Central memory CD8-positive, alpha-beta T cell (primary cell): ENCODE results near the gene PHACTR4.
"Not testable (repeated sequence)": the region's sequence is repeated elsewhere in the genome, so short reads cannot be mapped to it uniquely, and the experiment has no call there.

ENCODE experiments used
- ATAC-seq: fragments of 150-1000 bp; cut with Tn5 transposase; replicated peaks from 2 replicates; pipeline ENCODE4 v1.10.0; 2022; ENCODE audit warnings: mild to moderate bottlenecking, moderate FRiP score, moderate number of reproducible peaks; ENCODE audit not compliant: poor library complexity, severe bottlenecking; ENCODE audit errors: extremely low read depth
- DNase-seq, 2 donors: peaks; one replicate each; pipeline ENCODE4 v3.0.0; 2021; ENCODE audit warnings: low spot score in 2 of 2
- H3K27ac Mint-ChIP-seq: one replicate; pipeline ENCODE4 v1.8.0; 2022; ENCODE audit warnings: low read depth, mild to moderate bottlenecking, moderate library complexity, mixed read lengths
- H3K27me3 Mint-ChIP-seq: one replicate; pipeline ENCODE4 v1.8.0; 2022; ENCODE audit warnings: mixed read lengths
- H3K36me3 Mint-ChIP-seq: one replicate; pipeline ENCODE4 v1.8.0; 2022; ENCODE audit warnings: mild to moderate bottlenecking, moderate library complexity, mixed read lengths; ENCODE audit not compliant: insufficient read depth
- H3K4me1 Mint-ChIP-seq: one replicate; pipeline ENCODE4 v1.8.0; 2022; ENCODE audit warnings: mixed read lengths
- H3K4me3 Mint-ChIP-seq: one replicate; pipeline ENCODE4 v1.8.0; 2022; ENCODE audit warnings: mild to moderate bottlenecking, moderate library complexity, mixed read lengths
- H3K9me3 Mint-ChIP-seq: one replicate; pipeline ENCODE4 v1.8.0; 2022; ENCODE audit warnings: mixed read lengths

The PHACTR4 gene

DNA sequence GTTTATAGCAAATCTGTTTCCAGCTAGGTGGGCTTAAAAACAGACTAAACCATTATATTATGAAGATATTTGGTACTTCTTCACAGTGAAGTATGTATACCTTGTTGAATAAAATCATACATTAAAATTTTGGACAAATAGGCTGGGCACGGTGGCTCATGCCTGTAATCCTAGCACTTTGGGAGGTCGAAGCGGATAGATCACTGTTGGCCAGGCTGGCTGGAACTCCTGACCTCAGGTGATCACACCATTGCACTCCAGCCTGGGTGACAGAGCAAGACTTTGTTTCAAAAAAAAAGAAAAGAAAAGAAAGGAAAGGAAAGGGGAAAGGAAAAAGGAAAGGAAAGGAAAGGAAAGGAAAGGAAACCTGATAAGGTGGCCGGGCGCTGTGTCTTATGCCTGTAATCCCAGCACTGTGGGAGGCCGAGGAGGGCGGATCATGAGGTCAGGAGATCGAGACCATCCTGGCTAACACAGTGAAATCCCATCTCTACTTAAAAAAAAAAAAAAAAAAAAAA lies 78.6 kb downstream of the PHACTR4 start:
- H3K36me3 Mint-ChIP-seq, H3K27me3 Mint-ChIP-seq, DNase-seq, H3K9me3 Mint-ChIP-seq, ATAC-seq, H3K4me3 Mint-ChIP-seq: not testable (repeated sequence)
- peaks cover 14% of the 10 kb centered on the region for H3K4me1 Mint-ChIP-seq
- H3K27ac Mint-ChIP-seq = peak overlapping the region; percentile 29

DNA sequence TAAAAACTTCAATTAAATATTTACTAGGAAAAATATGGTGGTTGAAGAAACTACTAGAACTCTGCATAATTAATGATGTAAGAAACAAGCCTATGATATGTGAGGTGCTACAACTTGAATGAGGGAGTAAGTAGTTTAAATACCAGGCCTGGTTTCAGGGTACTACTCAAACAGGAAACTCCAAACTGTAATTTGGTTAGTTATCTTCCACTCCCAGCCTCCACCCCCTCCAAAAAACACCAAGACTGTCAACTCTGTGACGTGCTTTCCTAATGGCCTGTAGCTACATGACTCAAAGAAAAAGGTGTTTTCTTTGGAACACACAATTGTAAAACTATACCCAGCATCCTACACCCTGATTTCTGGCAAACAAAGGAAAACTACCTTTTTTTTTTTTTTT lies 80.4 kb downstream of the PHACTR4 start:
- DNase-seq (no peak), ATAC-seq (peak; percentile 73)
- Mint-ChIP-seq H3K4me1 (peaks cover 14% of the 10 kb centered on the region), H3K27me3 (no peaks in the 10 kb centered on the region), H3K4me3 (no peak overlapping the region), H3K36me3 (peaks cover 5% of the 10 kb centered on the region), H3K9me3 (no peaks in the 10 kb centered on the region), H3K27ac (no peak overlapping the region)

DNA sequence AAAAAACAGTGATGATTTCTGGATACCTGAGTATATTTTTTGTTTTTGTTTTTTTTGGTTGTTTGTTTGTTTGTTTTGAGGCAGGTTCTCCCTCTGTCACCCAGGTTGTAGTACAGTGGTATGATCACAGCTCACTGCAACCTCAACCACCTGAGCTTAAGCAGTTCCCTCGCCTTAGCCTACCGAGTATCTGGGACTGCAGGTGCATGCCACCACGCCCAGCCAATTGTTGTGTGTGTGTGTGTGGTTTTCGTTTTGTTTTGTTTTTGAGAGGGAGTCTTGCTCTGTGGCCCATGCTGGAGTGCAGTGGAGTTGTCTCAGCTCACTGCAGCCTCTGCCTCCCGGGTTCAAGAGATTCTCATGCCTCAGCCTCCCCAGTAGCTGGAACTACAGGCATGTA lies 81.0 kb downstream of the PHACTR4 start:
- peaks cover 17% of the 10 kb centered on the region for H3K4me1 Mint-ChIP-seq
- no peaks in the 10 kb centered on the region for H3K27me3 Mint-ChIP-seq
- ATAC-seq = no peak
- DNase-seq = no peak
- no peak overlapping the region for H3K27ac Mint-ChIP-seq
- no peak overlapping the region for H3K4me3 Mint-ChIP-seq
- H3K9me3 Mint-ChIP-seq = no peaks in the 10 kb centered on the region
- H3K36me3 Mint-ChIP-seq = peaks cover 5% of the 10 kb centered on the region

DNA sequence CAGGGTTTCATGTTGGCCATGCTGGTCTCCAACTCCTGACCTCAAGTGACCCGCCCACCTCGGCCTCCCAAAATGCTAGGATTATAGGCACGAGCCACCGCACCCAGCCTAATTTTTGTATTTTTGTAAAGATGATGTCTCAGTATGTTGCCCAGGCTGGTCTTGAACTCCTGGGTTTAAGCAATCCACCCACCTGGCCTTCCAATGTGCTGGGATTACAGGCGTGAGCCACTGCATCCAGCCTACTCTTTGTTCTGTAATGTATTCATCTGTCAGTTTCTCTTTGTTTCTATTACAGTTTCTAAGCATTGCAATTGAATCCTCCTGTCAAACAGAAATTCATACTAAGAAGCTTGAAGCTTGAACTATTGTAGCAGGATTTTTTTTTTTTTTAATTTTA lies 81.5 kb downstream of the PHACTR4 start:
- no peak overlapping the region for H3K4me3 Mint-ChIP-seq

DNA sequence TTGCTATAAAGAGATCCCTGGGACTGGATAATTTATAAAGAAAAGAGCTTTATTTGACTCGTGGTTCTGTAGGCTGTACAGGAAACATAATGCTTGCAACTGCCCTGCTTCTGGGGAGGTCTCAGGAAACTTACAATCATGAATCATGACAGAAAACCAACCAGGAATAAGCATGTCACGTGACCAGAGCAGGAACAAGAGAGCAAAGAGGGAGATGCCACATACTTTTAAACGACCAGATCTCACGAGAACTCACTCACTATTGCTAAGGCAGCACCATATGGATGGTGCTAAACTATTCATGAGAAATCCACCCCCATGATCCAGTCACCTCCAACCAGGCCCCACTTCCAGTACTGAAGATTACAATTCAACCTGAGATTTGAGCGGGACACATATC lies 86.5 kb downstream of the PHACTR4 start:
- Mint-ChIP-seq H3K4me1 (peaks cover 11% of the 10 kb centered on the region), H3K36me3 (peaks cover 16% of the 10 kb centered on the region), H3K4me3 (no peak overlapping the region), H3K27ac (no peak overlapping the region), H3K27me3 (no peaks in the 10 kb centered on the region), H3K9me3 (no peaks in the 10 kb centered on the region)
- no peak for ATAC-seq
- DNase-seq = no peak

More for the DNA sequence above, 81.5 kb downstream of the PHACTR4 start:
- DNase-seq (no peak), ATAC-seq (no peak)
- Mint-ChIP-seq H3K9me3 (no peaks in the 10 kb centered on the region), H3K27ac (no peak overlapping the region), H3K4me1 (peaks cover 22% of the 10 kb centered on the region), H3K27me3 (no peaks in the 10 kb centered on the region), H3K36me3 (peaks cover 5% of the 10 kb centered on the region)

DNA sequence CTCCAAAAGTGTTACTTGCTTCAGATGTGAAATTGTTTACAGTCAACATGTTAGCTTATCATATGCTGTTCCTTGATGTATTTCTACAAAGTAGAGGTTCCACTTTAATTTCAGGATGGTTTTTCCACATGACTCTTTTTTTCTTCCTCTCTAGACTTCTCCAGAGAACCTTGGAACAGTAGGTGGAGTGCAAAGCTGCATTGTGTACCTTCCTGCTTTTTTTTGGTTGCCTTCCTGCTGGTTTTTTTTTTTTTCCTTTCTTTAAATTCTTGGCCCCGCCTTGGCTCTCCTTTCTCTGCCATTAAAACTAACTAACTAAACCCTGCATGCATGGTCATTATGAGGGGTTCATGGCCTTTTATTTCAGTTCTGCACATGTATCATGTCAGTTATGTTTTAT lies 88.1 kb downstream of the PHACTR4 start:
- H3K36me3 Mint-ChIP-seq = peaks cover 20% of the 10 kb centered on the region
- H3K9me3 Mint-ChIP-seq = no peaks in the 10 kb centered on the region
- no peaks in the 10 kb centered on the region for H3K27me3 Mint-ChIP-seq
- H3K27ac Mint-ChIP-seq = no peak overlapping the region
- peaks cover 11% of the 10 kb centered on the region for H3K4me1 Mint-ChIP-seq
- ATAC-seq = no peak
- H3K4me3 Mint-ChIP-seq = no peak overlapping the region
- DNase-seq = no peak

DNA sequence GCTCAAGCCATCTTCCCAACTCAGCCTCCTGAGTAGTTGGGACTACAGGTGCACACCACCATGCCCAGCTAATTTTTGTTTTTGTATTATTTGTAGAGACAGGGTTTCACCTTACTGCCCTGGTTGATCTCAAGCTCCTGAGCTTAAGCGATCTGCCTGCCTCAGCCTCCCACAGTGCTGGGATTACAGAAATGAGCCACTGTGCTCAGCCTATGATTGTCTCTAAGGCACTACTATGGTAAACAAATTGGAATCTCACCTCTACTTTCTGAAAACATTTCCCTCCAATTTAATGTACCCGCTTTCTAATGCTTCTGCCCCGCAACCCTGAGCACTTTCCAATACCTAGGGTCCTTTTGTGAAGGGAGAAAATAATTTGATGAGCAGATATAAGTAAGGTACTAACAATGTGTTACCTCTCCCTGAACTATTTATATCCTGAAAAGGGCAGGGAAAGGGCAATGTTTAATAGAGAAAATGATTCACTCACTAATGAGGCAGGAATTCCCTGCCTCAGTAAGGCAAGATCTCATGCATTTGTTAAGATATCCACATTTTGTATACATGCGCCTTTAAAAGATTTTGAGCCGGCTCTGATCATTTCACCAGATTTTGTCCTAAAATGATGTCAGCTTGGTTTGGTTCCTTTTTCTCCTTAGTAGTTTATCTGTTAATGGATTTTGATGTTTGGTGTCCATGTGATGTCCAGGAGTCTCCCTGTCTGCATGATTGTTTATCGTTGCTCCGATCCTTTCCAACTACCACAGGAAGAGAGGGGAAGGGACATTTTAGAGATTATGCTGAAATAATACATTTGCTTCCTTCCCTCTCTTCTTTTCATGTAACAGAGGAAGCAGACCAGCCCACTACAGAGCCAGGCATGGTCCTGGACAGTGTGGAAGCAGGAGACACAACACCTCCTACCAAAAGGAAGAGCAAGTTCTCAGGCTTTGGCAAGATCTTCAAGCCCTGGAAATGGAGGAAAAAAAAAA lies 89.0 kb downstream of the PHACTR4 start:
- Mint-ChIP-seq H3K4me1 (peaks cover 11% of the 10 kb centered on the region), H3K36me3 (peaks cover 20% of the 10 kb centered on the region), H3K27me3 (no peaks in the 10 kb centered on the region), H3K27ac (no peak overlapping the region), H3K4me3 (no peak overlapping the region), H3K9me3 (no peaks in the 10 kb centered on the region)
- ATAC-seq (no peak), DNase-seq (no peak)

DNA sequence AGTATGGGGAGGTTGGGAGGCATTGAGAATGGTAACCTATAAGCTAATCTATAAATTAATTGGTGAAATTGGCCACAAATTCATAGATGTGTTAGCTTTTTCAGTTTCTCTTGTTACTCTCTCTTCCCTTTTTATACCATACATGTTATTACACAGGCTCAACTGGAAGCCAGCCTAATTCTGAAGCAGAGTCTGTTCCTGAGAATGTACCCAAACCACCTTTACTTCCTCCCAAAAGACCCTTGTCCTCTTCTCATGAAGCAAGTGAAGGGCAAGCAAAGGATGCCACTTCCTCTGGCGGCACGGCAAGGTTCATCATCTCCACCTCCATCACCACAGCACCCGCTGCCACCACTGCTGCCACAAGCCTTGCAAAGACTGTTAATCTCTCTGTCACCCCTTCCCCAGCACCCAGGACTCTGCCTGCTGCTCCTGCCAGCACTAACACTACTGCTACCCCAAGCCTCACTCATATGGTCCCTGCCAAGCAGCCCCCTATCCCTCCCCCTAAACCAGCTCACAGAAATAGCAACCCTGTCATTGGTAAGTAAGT lies 96.8 kb downstream of the PHACTR4 start:
- H3K4me3 Mint-ChIP-seq = no peak overlapping the region

DNA sequence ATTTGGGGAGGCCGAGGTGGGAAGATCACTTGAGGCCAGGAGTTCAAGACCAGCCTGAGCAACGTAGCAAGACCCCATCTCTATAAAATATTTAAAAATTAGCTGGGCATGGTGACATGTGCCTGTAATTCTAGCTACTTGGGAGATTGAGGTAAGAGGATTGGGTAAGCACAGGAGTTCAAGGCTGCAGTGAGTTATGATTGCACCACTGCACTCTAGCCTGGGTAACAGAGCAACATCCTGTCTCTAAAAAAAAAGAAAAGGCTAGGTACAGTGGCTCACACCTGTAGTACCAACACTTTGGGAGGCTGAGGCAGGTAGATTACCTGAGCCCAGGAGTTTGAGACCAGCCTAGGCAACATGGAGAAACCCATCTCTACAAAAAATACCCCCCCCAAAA lies 100.6 kb downstream of the PHACTR4 start:
- Mint-ChIP-seq H3K4me3 (no peak overlapping the region), H3K36me3 (peaks cover 16% of the 10 kb centered on the region), H3K27ac (peak overlapping the region; percentile 61), H3K9me3 (no peaks in the 10 kb centered on the region), H3K4me1 (peaks cover 6% of the 10 kb centered on the region), H3K27me3 (no peaks in the 10 kb centered on the region)
- ATAC-seq (no peak), DNase-seq (no peak)

More for the DNA sequence above, 96.8 kb downstream of the PHACTR4 start:
- Mint-ChIP-seq H3K27me3 (no peaks in the 10 kb centered on the region), H3K36me3 (peaks cover 15% of the 10 kb centered on the region), H3K4me1 (peaks cover 6% of the 10 kb centered on the region), H3K27ac (no peak overlapping the region), H3K9me3 (no peaks in the 10 kb centered on the region)
- ATAC-seq (no peak), DNase-seq (no peak)

DNA sequence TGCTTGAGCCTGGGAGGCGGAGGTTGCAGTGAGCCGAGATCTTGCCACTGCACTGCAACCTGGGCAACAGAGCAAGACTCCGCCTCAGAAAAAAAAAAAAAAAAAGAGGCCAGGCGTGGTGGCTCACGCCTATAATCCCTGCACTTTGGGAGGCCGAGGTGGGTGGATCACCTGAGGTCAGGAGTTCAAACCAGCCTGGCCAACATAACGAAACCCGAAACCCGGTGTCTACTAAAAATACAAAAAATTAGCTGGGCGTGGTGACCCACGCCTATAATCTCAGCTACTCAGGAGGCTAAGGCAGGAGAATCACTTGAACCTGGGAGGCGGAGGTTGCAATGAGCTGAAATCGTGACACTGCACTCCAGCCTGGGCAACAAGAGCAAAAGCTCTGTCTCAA lies 110.0 kb downstream of the PHACTR4 start:
- not testable (repeated sequence) for ATAC-seq, DNase-seq, H3K9me3 Mint-ChIP-seq, H3K4me3 Mint-ChIP-seq, H3K27ac Mint-ChIP-seq, H3K27me3 Mint-ChIP-seq, H3K4me1 Mint-ChIP-seq
- H3K36me3 Mint-ChIP-seq = peaks cover 40% of the 10 kb centered on the region

DNA sequence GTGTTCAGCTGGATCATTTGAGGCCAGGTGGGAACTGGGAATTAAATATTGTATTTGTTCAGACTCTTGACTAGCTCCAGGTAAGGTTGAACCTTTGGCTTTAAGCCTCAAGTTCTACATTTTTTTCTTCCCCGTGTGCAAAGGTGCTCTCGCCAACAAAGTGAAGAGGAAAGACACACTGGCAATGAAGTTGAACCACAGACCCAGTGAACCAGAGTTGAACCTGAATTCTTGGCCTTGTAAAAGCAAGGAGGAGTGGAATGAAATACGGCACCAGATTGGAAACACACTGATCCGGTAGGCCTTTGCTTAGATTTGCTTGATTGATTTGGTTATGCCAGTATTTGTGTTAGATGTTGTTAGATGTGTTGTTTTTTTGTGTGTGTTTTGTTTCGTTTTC lies 110.8 kb downstream of the PHACTR4 start:
- H3K27me3 Mint-ChIP-seq = no peaks in the 10 kb centered on the region
- DNase-seq (no peak), ATAC-seq (no peak)
- H3K36me3 Mint-ChIP-seq = peaks cover 37% of the 10 kb centered on the region
- peak overlapping the region; percentile 46 for H3K27ac Mint-ChIP-seq
- H3K9me3 Mint-ChIP-seq = no peaks in the 10 kb centered on the region
- H3K4me3 Mint-ChIP-seq = no peak overlapping the region
- H3K4me1 Mint-ChIP-seq = no peaks in the 10 kb centered on the region

DNA sequence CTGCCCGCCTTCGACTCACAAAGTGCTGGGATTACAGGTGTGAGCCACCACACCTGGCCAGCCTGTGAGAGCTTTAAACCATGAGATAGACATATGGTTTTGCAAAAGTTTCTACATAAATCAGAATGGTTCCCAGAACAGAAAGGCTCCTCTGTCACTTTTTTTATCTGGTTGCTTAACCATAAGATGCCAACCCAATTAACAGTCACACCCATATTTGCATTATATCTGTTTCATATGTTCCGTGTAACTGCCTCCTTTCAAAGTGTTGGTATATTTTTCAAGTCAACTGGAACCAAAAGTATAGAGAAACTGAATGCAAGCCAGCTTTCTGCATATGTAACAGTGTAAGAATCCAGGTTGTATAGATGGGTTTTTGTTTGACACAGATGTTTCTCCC lies 112.6 kb downstream of the PHACTR4 start:
- DNase-seq (no peak), ATAC-seq (no peak)
- H3K9me3 Mint-ChIP-seq = no peaks in the 10 kb centered on the region
- H3K36me3 Mint-ChIP-seq = peaks cover 38% of the 10 kb centered on the region
- H3K4me3 Mint-ChIP-seq = no peak overlapping the region
- no peaks in the 10 kb centered on the region for H3K4me1 Mint-ChIP-seq
- no peak overlapping the region for H3K27ac Mint-ChIP-seq
- H3K27me3 Mint-ChIP-seq = no peaks in the 10 kb centered on the region

DNA sequence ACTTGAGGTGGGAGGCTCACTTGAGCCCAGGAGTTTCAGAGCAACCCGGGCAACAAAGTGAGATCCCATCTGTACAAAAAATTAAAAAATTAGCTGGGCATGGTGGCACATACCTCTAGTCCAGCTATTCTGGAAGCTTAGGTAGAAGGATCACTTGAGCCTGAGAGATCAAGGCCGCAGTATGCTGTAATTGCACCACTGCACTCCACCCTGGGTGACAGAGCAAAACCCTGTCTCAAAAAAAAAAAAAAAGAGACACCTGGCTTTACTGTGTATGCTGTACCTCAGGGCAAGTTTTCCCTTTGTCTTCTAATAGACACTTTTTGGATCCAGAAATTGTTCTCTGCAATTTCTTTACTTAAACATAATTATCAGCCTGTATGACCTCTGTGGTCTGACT lies 113.2 kb downstream of the PHACTR4 start:
- DNase-seq (no peak), ATAC-seq (no peak)
- H3K36me3 Mint-ChIP-seq = peaks cover 38% of the 10 kb centered on the region
- H3K27me3 Mint-ChIP-seq = no peaks in the 10 kb centered on the region
- no peak overlapping the region for H3K4me3 Mint-ChIP-seq
- no peaks in the 10 kb centered on the region for H3K9me3 Mint-ChIP-seq
- H3K27ac Mint-ChIP-seq = no peak overlapping the region
- H3K4me1 Mint-ChIP-seq = no peaks in the 10 kb centered on the region
